ENCODE measurements around the gene SEC14L1. TPM values are rescaled to one million over a fixed set of nuclear protein-coding genes. Genes with fewer than 3 reads are reported as not detected.

SEC14L1 gene
- total RNA-seq, 1 donor from 2014 or later: 144 TPM

GRCh38 chr17:77266213-77266612 is 125.4 kb downstream of the SEC14L1 start:
- ATAC-seq: no peak
- no peak for TF ChIP-seq CTCF (IDR thresholded peaks at IDR 0.05)
- no peaks in the 10 kb centered on the region for H3K9me3 ChIP-seq
- H3K4me1 ChIP-seq: no peaks in the 10 kb centered on the region
- H3K36me3 ChIP-seq: no peaks in the 10 kb centered on the region
- H3K27ac ChIP-seq: no peak overlapping the region
- intact Hi-C loops (cut with DNase I): no loop called here
- H3K27me3 ChIP-seq: no peaks in the 10 kb centered on the region
- DNase-seq: no peak
- no peak overlapping the region for H3K4me3 ChIP-seq

Data from upper lobe of right lung (tissue), 1 donor.